ENCODE results near the gene OR12D2.
"Not testable (repeated sequence)": the region's sequence is repeated elsewhere in the genome, so short reads cannot be mapped to it uniquely, and the experiment has no call there.

Gene OR12D2, protein sequence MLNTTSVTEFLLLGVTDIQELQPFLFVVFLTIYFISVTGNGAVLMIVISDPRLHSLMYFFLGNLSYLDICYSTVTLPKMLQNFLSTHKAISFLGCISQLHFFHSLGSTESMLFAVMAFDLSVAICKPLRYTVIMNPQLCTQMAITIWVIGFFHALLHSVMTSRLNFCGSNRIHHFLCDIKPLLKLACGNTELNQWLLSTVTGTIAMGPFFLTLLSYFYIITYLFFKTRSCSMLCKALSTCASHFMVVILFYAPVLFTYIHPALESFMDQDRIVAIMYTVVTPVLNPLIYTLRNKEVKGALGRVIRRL

DNA sequence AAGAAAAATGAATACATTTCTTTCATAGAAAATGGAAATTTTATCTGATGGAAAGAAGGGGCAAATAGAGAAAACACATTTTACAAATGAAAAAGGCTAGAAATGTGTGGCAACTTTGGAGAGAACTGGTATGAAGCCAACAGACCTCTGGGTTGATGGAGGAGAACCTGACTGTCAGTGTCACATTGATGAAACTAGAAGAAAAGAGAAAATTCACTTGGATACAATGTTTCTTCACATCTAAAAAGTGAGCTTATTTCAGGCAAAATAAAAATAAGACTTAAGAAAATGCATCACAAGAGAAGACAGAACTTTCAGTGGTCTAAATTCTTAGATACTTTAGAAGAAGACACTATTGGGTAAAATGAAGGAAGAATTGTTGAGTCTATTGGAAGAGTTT lies at the start of gene OR12D2:
OR12D2 (plus strand) TSS at position 301 of the 400 bp plus-strand sequence. CDS start 1,069 bp downstream, outside the sequence.
- no peak for DNase-seq

DNA sequence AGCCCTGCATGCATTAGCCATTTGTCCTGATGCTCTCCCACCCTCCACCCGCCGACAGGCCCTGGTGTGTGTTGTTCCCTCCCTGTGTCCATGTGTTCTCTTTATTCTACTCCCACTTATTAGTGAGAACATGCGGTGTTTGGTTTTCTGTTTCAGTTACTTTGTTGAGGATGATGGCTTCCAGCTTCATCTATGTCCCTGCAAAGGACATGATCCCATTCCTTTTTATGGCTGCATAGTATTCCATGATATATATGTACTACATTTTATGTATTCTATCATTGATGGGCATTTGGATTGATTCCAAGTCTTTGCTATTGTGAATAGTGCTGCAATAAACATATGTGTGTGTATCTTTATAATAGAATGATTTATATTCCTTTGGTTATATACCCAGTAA lies 46.1 kb upstream of the OR12D2 start:
- DNase-seq = not testable (repeated sequence)

DNA sequence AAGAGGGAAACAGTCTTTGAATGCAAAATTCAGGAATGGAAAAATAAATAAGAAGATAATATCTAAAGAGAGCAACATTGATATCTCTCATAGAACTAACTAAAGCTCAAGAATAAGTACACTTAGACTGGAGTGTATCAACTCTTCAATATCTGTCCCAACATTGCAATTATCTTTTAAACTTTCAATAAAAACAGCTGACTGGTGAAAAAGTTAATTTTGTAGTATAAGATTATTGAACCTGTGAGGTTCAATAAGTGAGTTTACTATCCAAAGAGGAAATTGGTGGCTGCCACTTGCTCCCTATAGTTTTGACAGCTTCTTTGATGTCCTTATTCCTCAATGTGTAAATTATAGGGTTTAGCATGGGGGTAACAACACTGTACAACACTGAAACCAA lies 40.5 kb upstream of the OR12D2 start:
- no peak for DNase-seq

DNA sequence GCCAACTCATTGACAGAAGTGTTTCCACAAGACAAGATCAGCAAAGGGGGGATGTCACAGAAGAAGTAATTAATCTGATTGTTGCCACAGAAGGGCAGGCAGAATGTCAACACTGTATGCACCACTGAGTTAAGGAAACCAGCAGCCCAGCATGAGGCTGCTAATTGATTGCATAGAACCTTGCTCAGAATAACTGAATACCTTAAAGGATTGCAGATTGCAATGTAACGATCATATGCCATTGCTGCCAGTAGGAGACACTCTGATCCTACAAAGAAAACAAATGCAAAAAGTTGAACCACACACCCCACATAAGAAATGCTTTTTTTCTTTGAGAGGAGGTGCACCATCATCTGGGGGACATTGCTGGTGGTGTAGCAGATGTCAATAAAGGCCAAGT lies 39.8 kb upstream of the OR12D2 start:
- no peak for DNase-seq

DNA sequence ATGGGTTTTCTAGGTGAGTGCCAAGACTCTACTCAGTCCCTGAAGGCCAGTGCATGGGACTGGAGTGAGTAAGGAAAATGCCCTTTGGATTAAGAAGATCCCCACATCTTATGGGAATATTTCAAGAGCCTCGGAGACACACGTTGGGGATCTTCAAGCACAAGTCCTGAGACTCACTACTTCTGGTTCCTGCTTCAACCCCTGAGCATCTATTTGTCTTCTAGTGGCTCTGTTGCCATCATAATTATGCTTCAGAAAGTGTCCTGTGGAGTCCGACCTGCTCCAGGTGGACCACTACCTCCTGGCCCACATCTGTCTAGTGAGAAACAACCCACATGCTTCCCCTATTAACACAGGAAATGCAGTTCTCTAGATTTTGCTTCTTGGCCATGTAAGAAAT lies 26.7 kb upstream of the OR12D2 start, which contains the start of gene OR5V1:
OR5V1 (minus strand) TSS at position 101 of the 400 bp plus-strand sequence. CDS start 12,670 bp downstream, outside the sequence.
- no peak for DNase-seq

DNA sequence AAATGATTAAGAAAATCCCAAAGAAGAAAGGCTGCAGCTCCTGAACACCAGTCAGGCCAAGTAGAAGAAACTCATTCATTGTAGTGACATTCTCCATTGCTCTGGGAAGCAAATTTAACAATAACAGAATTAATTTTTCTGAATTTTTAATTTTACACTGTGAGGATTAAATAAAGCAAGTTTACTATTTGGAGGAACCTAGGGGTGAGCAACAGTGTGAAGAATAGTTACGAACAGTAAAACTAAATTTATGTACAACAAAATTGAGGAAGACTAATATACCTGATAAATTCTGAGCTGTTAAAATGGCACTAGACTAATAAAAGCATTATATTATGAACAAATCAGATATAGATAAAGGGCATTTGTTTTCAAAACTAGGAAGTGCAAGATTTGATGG lies 20.2 kb upstream of the OR12D2 start, which contains the start of gene OR12D3:
OR12D3 (minus strand) TSS at position 101 of the 400 bp plus-strand sequence; CDS start at position 97, 4 bp downstream.
- no peak for DNase-seq

DNA sequence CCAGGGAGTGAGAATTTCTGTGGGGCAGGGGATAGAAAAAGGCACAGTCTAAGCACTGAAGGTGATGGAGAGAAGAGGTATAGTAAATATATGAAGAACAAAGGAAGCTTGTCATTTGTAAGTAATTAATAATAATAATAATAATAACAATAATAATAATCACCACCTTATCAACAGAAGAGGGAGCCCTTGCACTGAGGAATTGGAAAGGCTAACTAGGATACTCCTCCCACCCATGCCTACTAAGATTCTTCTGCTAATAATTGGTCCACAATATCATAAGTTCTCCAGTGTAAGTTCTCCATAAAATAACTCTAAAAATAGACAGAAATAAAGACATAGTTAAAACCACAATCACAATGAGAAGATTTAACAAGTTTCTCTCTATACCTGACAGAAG lies 19.4 kb upstream of the OR12D2 start:
- DNase-seq = no peak

DNA sequence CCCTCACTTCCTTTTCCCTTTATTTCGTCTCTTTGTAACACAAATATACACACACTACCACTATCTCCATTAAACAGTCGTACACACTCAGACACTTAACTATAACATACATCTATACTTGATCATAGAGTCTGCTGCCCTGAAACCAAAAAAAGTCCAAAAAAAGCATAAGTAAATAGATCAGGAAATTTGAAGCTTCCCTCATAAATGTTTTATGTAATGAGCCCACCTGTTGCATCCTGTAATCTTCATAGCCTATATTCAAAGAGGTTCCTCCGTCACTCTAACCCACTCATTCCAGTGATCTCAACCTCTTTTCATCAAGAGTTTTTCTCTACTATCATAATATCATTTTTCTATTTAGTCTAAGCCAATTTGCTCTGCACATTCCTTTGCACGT lies 6.9 kb upstream of the OR12D2 start:
- DNase-seq = no peak

DNA sequence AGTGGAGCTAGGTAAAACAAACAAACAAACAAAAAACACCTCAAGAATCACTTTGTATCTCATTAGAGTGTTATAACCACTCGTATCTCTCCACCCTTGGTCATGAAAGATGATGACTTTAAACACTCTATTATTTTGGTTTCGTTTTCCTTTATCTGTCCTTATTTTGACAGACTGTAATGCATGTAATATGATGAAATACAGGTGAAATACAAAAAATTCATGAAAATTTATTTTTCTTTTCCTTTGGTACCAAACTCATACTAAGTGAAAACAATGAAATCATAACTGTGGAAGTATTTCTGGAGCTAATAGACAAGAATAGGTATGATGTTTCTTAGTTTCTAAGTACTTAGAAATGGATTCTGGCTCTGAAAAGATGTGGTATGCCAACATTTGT lies 4.1 kb downstream of the OR12D2 start:
- no peak for DNase-seq

DNA sequence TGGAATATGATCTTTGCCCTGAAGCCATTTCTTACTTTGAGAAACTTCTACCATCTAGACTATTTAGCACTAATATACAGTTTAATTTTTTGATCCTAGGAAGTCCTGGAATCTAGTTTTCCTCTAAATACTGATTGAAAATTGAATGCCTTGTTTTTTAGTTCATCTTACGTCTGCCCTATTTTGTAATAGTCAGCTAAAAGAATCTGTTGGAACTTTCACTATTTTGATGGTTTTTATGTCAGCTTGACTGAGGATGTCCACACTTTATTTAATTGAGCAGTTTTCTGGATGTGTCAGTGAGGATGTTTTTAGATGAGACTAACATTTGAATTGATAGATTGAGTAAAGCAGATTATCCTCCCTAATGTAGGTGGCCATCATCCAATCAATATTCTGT lies 8.4 kb downstream of the OR12D2 start:
- DNase-seq = no peak

DNA sequence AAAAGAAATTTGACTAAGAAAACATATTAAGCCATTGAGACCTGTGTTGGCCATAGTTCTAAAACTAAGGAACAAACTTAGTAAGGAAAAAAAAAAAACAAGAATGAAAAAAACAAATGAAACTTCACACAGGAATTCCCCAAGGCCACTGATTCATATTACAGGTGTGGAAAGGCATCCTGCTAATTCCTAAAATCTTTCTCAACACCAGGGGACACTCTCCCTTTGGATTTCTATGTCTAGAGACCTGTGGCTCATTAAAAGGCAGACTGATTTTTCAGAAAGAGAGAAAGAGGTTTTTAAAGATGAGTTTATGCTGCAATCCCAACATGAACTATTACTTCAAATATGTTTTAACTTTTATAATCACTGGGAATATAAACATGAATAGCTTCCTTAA lies 19.2 kb downstream of the OR12D2 start, which contains the start of gene OR12D1:
OR12D1 (plus strand) TSS at position 341 of the 400 bp plus-strand sequence.
- no peak for DNase-seq

DNA sequence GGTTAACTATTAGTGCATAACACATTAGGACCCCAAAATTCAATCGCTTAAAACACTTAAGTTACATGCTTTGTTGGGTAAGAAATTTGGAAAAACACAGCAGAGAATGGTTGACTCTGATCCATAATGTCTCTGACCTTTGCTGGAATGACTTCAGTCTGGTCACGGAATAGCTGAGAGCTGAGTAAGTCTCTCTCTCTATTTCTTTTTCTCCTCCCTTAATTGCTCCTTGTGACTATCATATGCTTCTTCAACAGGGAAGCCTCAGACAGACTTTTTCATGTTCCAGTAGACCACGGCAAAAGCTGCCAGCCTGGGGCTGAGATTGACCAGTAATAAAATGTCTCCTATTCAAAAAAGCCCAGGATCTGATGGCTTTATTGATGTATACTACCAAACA lies 24.1 kb downstream of the OR12D2 start:
- DNase-seq = no peak

DNA sequence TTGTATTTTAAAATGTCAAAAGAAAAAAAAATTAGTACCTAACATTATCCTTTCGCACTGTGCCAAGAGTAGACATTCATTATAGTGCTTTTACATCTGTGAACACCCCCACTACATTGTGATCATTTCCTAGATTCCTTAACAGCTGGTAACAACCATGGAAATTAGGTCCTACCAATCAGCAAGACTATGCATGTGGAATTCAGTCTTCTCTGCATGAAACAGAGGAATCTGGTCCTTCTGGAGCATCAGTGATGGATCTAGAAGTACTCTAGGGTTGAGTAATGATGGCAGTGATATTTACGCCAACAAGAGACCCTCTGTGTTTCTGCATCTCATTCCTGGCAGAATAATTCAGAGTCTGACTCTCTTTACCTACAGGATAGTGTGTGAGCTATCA lies 28.7 kb downstream of the OR12D2 start:
- no peak for DNase-seq

DNA sequence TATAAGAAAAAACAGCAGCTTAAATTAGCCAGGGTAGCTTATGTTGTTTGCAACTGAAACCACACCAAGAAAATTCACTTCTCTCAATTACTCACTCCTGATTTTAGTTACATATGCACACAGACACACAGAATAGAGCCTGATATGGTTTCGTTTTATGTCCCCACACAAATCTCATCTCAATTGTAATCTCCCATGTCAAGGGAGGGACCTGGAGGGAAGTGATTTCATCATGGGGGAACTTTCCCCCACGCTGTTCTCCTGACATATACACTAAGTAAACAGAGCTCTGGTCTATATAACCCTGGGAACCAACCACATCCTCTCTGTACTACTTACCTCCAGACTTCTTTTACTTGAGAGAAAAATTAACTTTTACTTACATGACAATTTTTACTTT lies 29.1 kb downstream of the OR12D2 start:
- no peak for DNase-seq

DNA sequence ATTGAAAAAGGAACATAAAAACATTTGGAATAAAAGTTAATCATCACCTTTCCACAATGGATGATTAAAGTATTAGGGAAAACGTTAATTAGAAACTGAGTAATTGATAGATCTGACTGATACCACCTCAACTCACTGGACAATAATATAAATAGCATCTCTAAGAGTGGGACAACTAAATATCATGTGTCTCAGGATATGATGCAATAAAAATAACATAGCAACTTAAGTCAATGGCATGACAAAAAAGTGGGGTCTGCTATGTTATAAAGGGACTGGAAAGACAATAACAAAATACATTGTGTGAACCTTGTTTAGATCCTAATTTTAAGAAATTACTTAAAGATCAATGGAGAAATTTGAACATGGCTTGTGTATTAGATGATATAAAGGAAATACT lies 29.6 kb downstream of the OR12D2 start:
- no peak for DNase-seq

DNA sequence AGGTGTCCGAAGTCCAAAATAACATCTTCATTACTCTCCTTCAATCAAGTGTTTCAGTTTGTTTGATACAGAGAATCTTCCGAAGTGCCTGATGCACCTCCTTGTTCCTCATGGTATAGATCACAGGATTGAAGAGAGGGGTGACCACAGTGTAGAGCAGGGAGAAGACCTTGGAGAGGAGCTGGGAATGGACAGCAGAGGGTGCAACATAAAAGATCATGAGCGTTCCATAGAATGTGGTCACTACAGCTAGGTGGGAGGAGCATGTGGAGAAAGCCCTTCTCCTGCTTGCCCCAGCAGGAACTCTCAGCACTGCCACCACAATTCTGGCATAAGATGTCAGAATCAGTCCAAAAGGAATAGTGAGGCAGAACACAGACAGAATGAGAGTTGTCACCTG lies 31.2 kb downstream of the OR12D2 start:
- no peak for DNase-seq

DNA sequence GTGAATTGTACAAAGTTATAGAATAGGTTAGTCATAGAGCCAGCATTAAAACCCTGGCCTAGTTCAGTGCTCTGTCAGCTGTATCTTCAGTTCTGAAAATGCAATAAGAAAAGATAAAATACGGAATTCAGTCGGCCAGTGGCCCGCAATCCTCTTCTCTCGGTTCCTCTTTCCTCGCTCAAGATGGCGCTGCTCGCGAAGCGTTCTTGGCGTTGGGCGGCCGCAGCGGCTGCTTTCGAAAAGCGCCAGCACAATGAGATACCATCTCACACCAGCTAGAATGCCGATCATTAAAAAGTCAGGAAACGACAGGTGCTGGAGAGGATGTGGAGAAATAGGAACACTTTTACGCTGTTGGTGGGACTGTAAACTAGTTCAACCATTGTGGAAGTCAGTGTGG lies 41.3 kb downstream of the OR12D2 start:
- DNase-seq = not testable (repeated sequence)

DNA sequence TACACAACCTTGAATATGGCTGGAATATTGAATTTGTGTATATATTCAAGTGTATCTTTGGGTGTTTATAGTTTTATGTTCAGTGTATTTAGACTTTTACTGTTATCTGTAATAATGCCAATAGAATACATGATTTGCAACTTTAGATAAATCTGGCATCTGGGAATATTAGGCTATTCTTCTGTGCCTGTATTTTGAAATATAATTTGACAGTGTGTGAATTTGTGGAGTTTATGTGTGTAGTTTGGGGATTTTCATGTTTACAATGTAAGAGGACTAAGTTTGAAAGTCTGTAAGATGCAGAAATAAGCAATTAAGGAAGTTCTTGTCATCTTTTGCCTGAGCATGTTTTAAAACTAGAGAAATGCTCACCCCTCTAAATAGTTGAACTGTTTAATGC lies 43.6 kb downstream of the OR12D2 start, which contains the start of gene OR10C1:
OR10C1 (plus strand) TSS at position 301 of the 400 bp plus-strand sequence. CDS start 710 bp downstream, outside the sequence.
- no peak for DNase-seq

DNA sequence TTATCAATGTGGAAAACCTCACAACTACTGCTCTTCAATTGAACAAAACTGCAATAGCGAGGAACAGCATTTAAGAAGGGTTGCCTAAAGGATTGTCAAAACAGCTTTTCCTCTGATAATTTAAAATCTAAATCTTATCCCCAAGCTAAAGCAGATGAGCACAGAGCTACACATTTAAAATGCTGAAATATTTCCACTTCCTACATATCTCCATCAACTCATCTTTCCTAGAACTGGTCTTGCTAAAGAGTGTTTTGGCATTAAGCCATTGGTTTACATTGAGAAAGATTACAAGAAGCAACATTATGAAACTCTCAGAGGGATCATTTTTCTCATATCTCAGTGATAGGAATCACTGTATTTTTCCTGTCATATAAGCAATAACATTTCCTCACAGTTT lies 47.3 kb downstream of the OR12D2 start:
- DNase-seq = no peak

DNA sequence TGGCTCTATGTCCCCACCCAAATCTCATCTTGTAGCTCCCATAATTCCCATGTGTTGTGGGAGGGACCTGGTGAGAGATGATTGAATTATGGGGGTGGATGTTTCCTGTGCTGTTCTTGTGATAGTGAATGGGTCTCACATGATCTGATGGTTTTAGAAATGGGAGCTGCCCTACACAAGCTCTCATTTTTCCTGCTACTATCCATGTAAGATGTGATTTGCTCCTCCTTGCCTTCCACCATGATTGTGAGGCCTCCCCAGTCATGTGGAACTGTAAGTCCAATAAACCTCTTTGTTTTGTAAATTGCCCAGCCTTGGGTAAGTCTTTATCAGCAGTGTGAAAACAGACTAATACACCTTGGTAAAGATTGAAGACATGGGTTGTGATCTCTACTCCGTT lies 48.6 kb downstream of the OR12D2 start:
- DNase-seq = not testable (repeated sequence)

Data from NCI-H2171 (cell line).